Activated CD4-positive, alpha-beta T cell treated with anti-CD3 and anti-CD28 coated beads, Interleukin-2, amount 50 U/mL, for 24 hours (primary cell): ENCODE measurements around the gene TBXA2R.
"Not testable (repeated sequence)": the region's sequence is repeated elsewhere in the genome, so short reads cannot be mapped to it uniquely, and the experiment has no call there.

Experiments used
- DNase-seq, 2 donors: peaks; one replicate each; pipeline ENCODE4 v3.0.0-alpha.2; 2020; ENCODE audit warnings: low read depth in 1 of 2, low spot score in 1 of 2

TBXA2R gene

GRCh38 chr19:3584036-3584802 is 22.5 kb downstream of the TBXA2R start:
- DNase-seq, result not testable (repeated sequence)

- not testable (repeated sequence) for DNase-seq
These were observed 24.9 kb downstream of the TBXA2R start for GRCh38 chr19:3581792-3582191.

- DNase-seq, result no peak
These were observed 26.3 kb downstream of the TBXA2R start for GRCh38 chr19:3580156-3580934.

- DNase-seq, result no peak
These were observed 28.3 kb downstream of the TBXA2R start for GRCh38 chr19:3578390-3578789.

GRCh38 chr19:3577723-3578344 is 28.8 kb downstream of the TBXA2R start:
- DNase-seq, result no peak

GRCh38 chr19:3576696-3577443 is 29.8 kb downstream of the TBXA2R start:
- DNase-seq, result no peak

GRCh38 chr19:3575949-3576673 is 30.6 kb downstream of the TBXA2R start:
- DNase-seq, result no peak

- no peak for DNase-seq
These were observed 31.4 kb downstream of the TBXA2R start for GRCh38 chr19:3575260-3575741.

GRCh38 chr19:3573858-3574637 is 32.6 kb downstream of the TBXA2R start:
- DNase-seq, result peak; percentile 64 to 67

GRCh38 chr19:3573162-3573857 is 33.4 kb downstream of the TBXA2R start:
- no peak for DNase-seq

GRCh38 chr19:3572855-3573161 is 33.9 kb downstream of the TBXA2R start, which contains the start of gene HMG20B:
TSS of gene HMG20B (plus strand) at chr19:3572944. CDS start at chr19:3573310, 366 bp downstream.
- no peak for DNase-seq

GRCh38 chr19:3572132-3572854 is 34.4 kb downstream of the TBXA2R start:
- DNase-seq, result peak; percentile 98 to 100

- no peak for DNase-seq
These were observed 36.1 kb downstream of the TBXA2R start for GRCh38 chr19:3570606-3571011.

GRCh38 chr19:3570042-3570441 is 36.6 kb downstream of the TBXA2R start:
- DNase-seq, result not testable (repeated sequence)

- DNase-seq, result no peak
These were observed 41.5 kb downstream of the TBXA2R start for GRCh38 chr19:3565139-3565538.

- no peak for DNase-seq
These were observed 42.8 kb downstream of the TBXA2R start for GRCh38 chr19:3563709-3564524.

GRCh38 chr19:3557461-3558248 is 49.0 kb downstream of the TBXA2R start, which contains the start of gene MFSD12:
TSS of gene MFSD12 (minus strand) at chr19:3557586. CDS start at chr19:3557403, 183 bp downstream.
- DNase-seq, result peak; percentile 87 to 92
